Gastrocnemius medialis (tissue), 4 donors: ENCODE results near the gene TSPAN11.

Source experiments
- CTCF ChIP-seq, 5 experiments: fragments of 450-650 bp in 3 of 5; fragments of 200-600 bp in 2 of 5; sonication (generic) in 2 of 5; IDR thresholded peaks in 4 of 5; conservative IDR thresholded peaks in 1 of 5; 1 replicate in 4 of 5; 2 replicates in 1 of 5; pipeline ENCODE4 v1.5.1; 2016 to 2019; ENCODE audit warnings: antibody characterized with exemption in 5 of 5, mild to moderate bottlenecking in 3 of 5, moderate library complexity in 3 of 5
- POLR2A ChIP-seq, 2 donors: fragments of 450-650 bp; IDR thresholded peaks; one replicate each; pipeline ENCODE4 v1.6.1; 2017; ENCODE audit warnings: antibody characterized with exemption in 2 of 2, mild to moderate bottlenecking in 2 of 2, moderate library complexity in 2 of 2

GRCh38 chr12:30973175-30973574, 46.6 kb downstream of the TSPAN11 start:
- TF ChIP-seq CTCF (IDR thresholded peaks at IDR 0.05 in 4 of 5, conservative IDR thresholded peaks at IDR 0.05 in 1 of 5) = no peak
- TF ChIP-seq POLR2A (IDR thresholded peaks at IDR 0.05) = no peak
